T-helper 1 cell treated with Interleukin-12 subunit alpha and Interleukin-12 subunit beta and Interleukin-4 antibody, amounts not matched to agents 30 μg/mL and 1 μg/mL, for 36 hours (primary cell): ENCODE results near the gene CXCL14.

Source experiments
- H3K27ac Mint-ChIP-seq: one replicate; pipeline ENCODE4 v1.8.0; 2021; ENCODE audit warnings: mild to moderate bottlenecking, mixed read lengths
- H3K27me3 Mint-ChIP-seq: one replicate; pipeline ENCODE4 v1.8.0; 2021; ENCODE audit warnings: low read depth, mixed read lengths
- H3K36me3 Mint-ChIP-seq: one replicate; pipeline ENCODE4 v1.8.0; 2021; ENCODE audit warnings: low read depth, mixed read lengths
- H3K4me1 Mint-ChIP-seq: one replicate; pipeline ENCODE4 v1.8.0; 2021; ENCODE audit warnings: low read depth, mixed read lengths
- H3K4me3 Mint-ChIP-seq: one replicate; pipeline ENCODE4 v1.8.0; 2021; ENCODE audit warnings: mild to moderate bottlenecking, moderate library complexity, mixed read lengths
- H3K9me3 Mint-ChIP-seq: one replicate; pipeline ENCODE4 v1.8.0; 2021; ENCODE audit warnings: mixed read lengths

Gene CXCL14, protein sequence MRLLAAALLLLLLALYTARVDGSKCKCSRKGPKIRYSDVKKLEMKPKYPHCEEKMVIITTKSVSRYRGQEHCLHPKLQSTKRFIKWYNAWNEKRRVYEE

GRCh38 chr5:135578685-135579341 is at the start of gene CXCL14:
TSS of gene CXCL14 (minus strand) at chr5:135578991. CDS start at chr5:135578778, 213 bp downstream.
- Mint-ChIP-seq H3K27ac (no peak within 1 kb of the TSS), H3K27me3 (peaks cover 51% of the 10 kb centered on the region), H3K4me1 (no peaks in the 10 kb centered on the region), H3K36me3 (no peaks in the 10 kb centered on the region), H3K9me3 (no peaks in the 10 kb centered on the region), H3K4me3 (no peak within 1 kb of the TSS)

DNA sequence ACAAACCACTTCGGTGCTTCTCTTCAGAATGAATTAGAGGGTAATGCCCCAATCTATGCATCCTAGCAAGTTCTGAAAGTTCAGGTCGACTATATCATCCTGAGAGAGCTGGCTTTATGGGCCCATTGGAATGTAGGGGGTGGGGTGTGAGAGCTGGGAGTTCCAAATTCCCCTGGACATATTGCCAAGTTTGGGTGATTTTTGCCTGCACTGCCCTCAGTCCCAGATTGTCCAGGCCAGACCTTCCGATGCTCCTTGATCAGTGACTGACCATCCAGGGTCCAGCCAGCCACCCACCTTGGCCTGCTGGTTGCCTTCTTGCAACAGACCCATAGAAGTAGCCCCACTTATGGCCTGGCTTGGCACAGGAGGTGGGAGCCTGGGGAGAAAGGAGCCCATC is 47.8 kb upstream of the CXCL14 start:
- H3K36me3 Mint-ChIP-seq, result no peaks in the 10 kb centered on the region
- H3K4me1 Mint-ChIP-seq, result no peaks in the 10 kb centered on the region
- H3K27me3 Mint-ChIP-seq, result no peaks in the 10 kb centered on the region
- no peak overlapping the region for H3K27ac Mint-ChIP-seq
- no peak overlapping the region for H3K4me3 Mint-ChIP-seq
- H3K9me3 Mint-ChIP-seq, result no peaks in the 10 kb centered on the region

DNA sequence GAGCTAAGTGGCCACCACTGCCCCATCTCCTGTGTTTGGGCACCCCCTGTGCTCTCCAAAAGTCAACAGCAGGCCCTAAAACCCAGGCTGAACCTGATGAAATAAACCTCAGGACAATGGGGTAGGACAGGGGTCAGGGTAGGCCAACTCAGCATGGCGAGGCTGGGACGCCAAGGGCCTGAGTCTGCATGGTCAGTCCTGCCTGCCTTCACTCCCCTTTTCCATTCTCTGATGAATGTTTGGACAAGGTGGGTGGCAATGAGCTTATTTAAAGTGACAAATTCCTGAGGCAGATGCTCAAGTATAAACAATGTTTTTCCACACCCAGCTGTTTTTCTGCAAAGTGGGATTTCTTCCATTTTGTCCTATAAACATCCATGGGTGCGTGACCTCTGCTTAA is 47.2 kb upstream of the CXCL14 start:
- Mint-ChIP-seq H3K4me3 (no peak overlapping the region), H3K27ac (no peak overlapping the region), H3K9me3 (no peaks in the 10 kb centered on the region), H3K36me3 (no peaks in the 10 kb centered on the region), H3K4me1 (no peaks in the 10 kb centered on the region), H3K27me3 (no peaks in the 10 kb centered on the region)

DNA sequence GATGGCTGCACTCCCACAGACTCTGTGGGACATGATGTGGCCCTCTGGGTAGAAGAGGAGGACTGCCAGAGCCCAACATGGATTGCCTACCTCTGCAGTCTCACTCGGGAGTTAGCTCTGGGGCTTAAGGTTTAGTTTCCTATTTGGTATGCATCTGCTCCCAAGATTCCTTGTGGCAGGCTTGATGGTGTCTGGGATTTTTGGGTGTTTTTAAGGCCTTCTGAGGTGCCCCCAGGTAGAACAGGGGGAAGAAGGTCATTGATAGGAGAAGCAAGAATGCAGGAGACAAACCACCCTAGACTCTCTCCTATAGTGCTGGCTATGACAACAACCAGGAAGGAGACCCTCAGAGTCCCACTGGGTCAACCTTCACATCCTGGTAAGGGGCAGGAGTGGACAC is 46.7 kb upstream of the CXCL14 start:
- Mint-ChIP-seq H3K4me3 (no peak overlapping the region), H3K4me1 (no peaks in the 10 kb centered on the region), H3K9me3 (no peaks in the 10 kb centered on the region), H3K36me3 (no peaks in the 10 kb centered on the region), H3K27me3 (no peaks in the 10 kb centered on the region), H3K27ac (no peak overlapping the region)

DNA sequence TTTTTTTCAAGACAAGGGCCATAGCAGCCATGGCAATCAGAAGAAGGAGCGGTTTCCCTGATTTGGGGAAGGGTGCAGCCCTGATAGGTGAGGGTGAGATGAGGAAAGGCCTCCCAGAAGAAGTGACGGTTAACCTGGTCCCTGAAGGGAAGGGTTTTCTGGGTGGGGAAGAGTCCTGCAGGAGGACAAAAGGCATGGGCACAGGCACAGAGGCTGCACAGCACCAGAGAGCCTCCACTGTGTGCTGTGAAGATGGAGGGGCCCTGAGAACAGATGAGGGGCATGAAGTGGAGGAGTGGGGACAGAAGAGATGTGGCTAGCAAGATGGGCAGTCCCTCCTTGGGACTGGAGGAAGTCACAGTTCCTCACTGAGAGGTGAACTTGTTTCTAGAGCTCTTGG is 46.3 kb upstream of the CXCL14 start:
- Mint-ChIP-seq H3K9me3 (no peaks in the 10 kb centered on the region), H3K36me3 (no peaks in the 10 kb centered on the region), H3K27ac (no peak overlapping the region), H3K4me1 (no peaks in the 10 kb centered on the region), H3K27me3 (no peaks in the 10 kb centered on the region), H3K4me3 (no peak overlapping the region)

GRCh38 chr5:135623186-135623715 is 44.5 kb upstream of the CXCL14 start:
- H3K9me3 Mint-ChIP-seq, result peaks cover 15% of the 10 kb centered on the region
- no peaks in the 10 kb centered on the region for H3K27me3 Mint-ChIP-seq
- no peaks in the 10 kb centered on the region for H3K4me1 Mint-ChIP-seq
- H3K36me3 Mint-ChIP-seq, result no peaks in the 10 kb centered on the region
- H3K4me3 Mint-ChIP-seq, result no peak overlapping the region
- H3K27ac Mint-ChIP-seq, result no peak overlapping the region

- Mint-ChIP-seq H3K36me3 (no peaks in the 10 kb centered on the region), H3K4me1 (no peaks in the 10 kb centered on the region), H3K9me3 (peaks cover 25% of the 10 kb centered on the region), H3K4me3 (no peak overlapping the region), H3K27me3 (peaks cover 5% of the 10 kb centered on the region), H3K27ac (no peak overlapping the region)
These were observed 36.9 kb upstream of the CXCL14 start for GRCh38 chr5:135615581-135616260.

DNA sequence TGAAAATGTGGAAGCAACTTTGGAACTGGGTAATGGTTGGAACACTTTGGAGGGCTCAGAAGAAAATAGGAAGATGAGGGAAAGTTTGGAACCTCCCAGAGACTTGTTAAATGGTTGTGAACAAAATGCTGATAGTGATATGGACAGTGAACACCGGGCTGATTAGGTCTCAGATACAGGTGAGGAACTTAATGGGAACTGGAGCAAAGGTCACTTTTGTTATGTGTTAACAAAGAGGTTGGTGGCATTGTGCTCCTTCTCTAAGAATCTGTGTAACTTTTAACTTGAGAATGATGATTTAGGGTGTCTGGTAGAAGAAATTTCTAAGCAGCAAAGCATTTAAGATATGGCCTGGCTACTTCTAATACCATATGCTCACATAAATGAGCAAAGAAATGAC is 36.4 kb upstream of the CXCL14 start:
- Mint-ChIP-seq H3K4me1 (no peaks in the 10 kb centered on the region), H3K4me3 (no peak overlapping the region), H3K27me3 (peaks cover 5% of the 10 kb centered on the region), H3K27ac (no peak overlapping the region), H3K9me3 (peaks cover 25% of the 10 kb centered on the region), H3K36me3 (no peaks in the 10 kb centered on the region)

- Mint-ChIP-seq H3K9me3 (no peaks in the 10 kb centered on the region), H3K4me3 (no peak overlapping the region), H3K4me1 (no peaks in the 10 kb centered on the region), H3K27ac (no peak overlapping the region), H3K36me3 (no peaks in the 10 kb centered on the region), H3K27me3 (peaks cover 11% of the 10 kb centered on the region)
These were observed 31.2 kb upstream of the CXCL14 start for GRCh38 chr5:135609981-135610380.

DNA sequence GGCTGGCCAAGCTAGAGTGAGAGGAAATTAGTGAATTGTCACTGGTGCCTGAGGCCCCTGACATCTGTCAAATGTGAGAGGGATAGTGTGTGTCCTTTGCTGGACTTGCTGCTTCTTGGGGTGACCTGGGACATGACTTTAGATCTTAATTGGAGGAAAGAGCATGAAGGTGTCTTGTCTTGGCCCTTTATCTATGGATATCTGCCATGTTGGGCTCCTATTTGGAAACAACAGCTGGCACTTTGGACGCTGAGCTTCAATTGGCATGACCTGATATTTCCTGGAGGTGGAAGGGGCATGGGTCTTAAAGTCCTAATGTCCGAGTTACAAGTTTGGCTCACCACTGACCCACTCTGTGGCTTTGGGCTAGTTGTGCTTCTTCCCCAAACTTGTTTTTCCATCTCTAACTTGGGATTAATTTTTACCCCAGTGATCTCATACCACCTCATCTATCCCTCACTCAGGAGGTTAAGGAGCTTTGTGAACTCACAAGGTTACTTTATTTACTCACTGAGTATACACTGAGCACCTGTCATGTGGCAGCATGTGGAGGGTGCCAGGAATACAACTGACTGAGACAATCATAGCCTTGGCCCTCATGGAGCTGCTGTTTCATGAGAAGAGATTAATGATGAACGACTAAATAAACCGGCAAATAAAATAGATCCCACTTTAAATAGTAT is 30.1 kb upstream of the CXCL14 start:
- Mint-ChIP-seq H3K27ac (no peak overlapping the region), H3K9me3 (no peaks in the 10 kb centered on the region), H3K4me3 (no peak overlapping the region), H3K27me3 (peaks cover 11% of the 10 kb centered on the region), H3K36me3 (no peaks in the 10 kb centered on the region), H3K4me1 (no peaks in the 10 kb centered on the region)

GRCh38 chr5:135608361-135608760 is 29.6 kb upstream of the CXCL14 start:
- H3K4me1 Mint-ChIP-seq, result no peaks in the 10 kb centered on the region
- H3K9me3 Mint-ChIP-seq, result no peaks in the 10 kb centered on the region
- no peaks in the 10 kb centered on the region for H3K36me3 Mint-ChIP-seq
- H3K27ac Mint-ChIP-seq, result no peak overlapping the region
- no peak overlapping the region for H3K4me3 Mint-ChIP-seq
- peaks cover 11% of the 10 kb centered on the region for H3K27me3 Mint-ChIP-seq

DNA sequence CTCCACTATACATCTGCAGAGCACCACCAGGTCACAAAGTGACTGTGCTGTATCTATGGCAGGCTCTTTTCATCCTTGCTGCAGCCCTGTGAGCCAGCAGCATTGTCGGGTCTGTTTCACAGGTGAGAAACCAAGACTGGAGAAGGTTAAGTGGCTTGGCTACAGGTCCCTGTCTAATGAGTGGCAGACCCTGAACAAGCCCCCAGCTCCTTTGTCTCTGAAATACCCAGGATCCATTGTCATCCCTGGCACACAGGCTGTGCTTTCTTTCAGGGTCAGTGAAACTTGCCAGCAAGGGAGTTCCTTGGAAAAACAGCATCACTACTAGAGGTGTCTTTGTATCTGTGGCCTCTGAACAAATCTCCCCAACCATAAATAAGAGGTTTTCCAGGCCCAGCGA is 27.6 kb upstream of the CXCL14 start:
- Mint-ChIP-seq H3K36me3 (no peaks in the 10 kb centered on the region), H3K4me1 (no peaks in the 10 kb centered on the region), H3K27me3 (peaks cover 9% of the 10 kb centered on the region), H3K9me3 (no peaks in the 10 kb centered on the region), H3K4me3 (no peak overlapping the region), H3K27ac (no peak overlapping the region)

DNA sequence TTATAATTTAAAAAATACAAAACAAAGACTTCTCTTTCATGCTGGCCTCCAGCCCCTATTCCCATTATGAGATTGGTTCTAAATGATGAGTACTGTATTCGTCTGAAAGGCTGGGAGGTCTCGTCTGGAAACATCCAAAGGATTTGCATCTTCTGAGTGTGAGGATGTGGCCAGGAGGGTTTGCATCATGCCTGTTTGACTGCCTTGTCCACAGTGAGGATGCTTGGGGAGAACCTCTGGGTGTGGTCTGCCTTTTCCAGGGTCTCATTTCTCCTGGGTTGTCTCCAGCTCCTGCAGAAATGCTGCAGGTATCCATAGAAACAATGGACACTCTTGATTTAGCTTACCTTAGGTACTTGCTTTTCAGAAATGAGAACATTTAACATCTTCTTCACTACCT is 26.4 kb upstream of the CXCL14 start:
- Mint-ChIP-seq H3K27me3 (peaks cover 15% of the 10 kb centered on the region), H3K27ac (no peak overlapping the region), H3K9me3 (no peaks in the 10 kb centered on the region), H3K4me1 (no peaks in the 10 kb centered on the region), H3K36me3 (no peaks in the 10 kb centered on the region), H3K4me3 (no peak overlapping the region)

- no peaks in the 10 kb centered on the region for H3K4me1 Mint-ChIP-seq
- no peaks in the 10 kb centered on the region for H3K36me3 Mint-ChIP-seq
- no peak overlapping the region for H3K27ac Mint-ChIP-seq
- no peak overlapping the region for H3K4me3 Mint-ChIP-seq
- H3K27me3 Mint-ChIP-seq, result peaks cover 15% of the 10 kb centered on the region
- H3K9me3 Mint-ChIP-seq, result no peaks in the 10 kb centered on the region
These were observed 25.3 kb upstream of the CXCL14 start for GRCh38 chr5:135604056-135604455.
